KG1 (cell line): ENCODE data around the gene PCYT1B.
"Not testable (repeated sequence)": the region's sequence is repeated elsewhere in the genome, so short reads cannot be mapped to it uniquely, and the experiment has no call there.

Experiments
- DNase-seq: peaks from one replicate; lab custom pipeline; 2025; lab: John Stamatoyannopoulos, UW

PCYT1B gene

DNA sequence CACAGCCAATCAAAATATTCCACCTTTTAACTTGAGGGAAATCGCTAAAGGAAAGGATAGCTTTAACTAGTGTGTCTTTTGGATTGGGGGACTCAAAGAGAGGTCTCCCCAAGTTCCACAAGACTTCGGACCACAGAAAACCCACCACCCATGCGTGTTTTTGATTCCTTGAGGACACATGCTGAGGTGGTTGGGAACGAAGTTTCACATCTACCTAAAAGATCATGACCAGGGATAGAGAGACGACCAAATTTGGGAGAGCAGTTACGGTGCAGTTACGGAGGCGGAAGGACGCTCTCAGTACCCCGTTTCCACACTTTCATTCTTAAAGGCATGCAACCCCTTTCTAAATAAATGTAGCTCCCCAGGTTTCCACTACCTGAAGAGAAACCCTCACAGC, 1.1 kb downstream of the PCYT1B start:
- DNase-seq = no peak

DNA sequence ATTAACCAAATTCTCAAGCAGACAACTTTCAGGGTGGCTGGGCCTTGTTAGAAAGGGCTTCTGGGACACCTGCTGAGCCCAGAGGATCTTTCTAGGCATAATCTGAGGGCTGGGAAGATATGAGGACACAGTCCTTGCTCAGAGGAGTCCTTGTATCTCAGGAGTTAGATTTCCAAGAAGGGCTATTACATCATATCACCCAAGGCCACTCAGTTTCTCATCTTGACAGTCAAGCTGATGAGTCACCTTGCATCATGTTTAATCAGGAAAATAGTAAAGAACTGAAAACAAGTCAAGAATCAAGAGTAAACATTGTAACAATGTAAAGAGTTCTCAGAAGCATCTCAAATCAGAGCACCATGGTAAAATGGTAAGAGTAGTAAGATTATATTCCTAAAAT, 4.0 kb downstream of the PCYT1B start:
- no peak for DNase-seq

- no peak for DNase-seq
Measured at GRCh38 chrX:24629701-24630100, 17.4 kb downstream of the PCYT1B start.

DNA sequence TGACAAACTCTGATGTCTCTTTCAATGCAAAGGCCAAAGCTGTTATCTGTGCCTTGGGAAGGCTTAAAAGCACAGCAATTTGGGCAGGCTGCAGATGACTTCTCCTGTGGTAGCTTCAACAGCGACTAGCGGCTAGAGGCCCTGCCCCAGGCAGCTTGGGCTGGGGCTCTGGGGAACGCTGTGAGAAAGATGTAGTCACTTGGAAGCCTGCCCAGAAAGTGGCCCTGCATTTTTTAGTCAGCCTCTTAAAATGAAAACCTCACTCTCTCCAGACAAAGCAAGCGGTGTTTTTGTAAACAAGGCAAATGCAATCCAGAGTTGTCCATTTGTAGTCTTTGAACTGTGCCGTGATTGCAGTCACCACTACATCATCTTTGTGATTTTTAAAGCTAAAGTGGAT, 27.5 kb downstream of the PCYT1B start:
- DNase-seq = no peak

DNA sequence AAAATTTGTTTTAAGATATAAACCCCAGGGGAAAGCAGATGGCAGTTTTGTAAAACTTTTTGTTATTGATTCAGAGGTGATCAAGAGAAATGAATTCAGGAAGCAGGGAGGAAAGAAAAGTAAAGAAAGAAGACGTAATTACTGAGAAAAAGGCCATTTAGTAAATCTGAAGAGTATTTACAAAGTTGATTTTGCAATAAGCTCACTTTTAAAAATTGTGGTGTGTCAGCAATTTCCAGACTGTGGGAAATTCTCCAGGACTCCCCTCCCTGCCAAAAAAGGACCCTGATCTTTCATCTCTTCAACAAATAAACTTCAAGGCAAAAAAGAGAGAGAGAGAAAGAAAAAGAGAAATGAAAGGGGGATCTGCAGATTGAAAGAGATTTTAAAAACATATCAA, 36.6 kb downstream of the PCYT1B start:
- no peak for DNase-seq

DNA sequence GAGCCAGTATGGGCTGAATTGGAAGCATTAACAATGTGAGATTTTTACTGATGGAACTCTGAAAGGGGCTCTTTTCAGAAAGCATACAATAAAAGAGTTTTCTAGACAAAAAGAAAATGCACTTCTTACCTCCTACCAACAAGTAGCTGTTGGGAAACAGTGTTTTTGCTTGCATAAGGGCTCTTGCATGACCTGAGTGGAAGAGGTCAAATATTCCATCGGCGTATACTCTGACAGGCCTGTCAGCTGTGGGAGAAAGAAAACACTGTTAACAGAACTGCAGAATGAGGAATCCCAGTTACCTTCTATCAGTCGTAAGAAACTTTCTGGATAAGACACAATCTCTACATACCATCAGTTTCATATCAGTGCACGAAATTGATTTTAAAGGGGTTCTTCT, 39.5 kb downstream of the PCYT1B start:
- DNase-seq = no peak

- DNase-seq = not testable (repeated sequence)
Measured at GRCh38 chrX:24605941-24606340, 41.2 kb downstream of the PCYT1B start.

- no peak for DNase-seq
Measured at GRCh38 chrX:24603191-24603590, 44.0 kb downstream of the PCYT1B start.

GRCh38 chrX:24601858-24602257, 45.3 kb downstream of the PCYT1B start:
- DNase-seq = no peak

- no peak for DNase-seq
Measured at GRCh38 chrX:24594501-24594900, 52.6 kb downstream of the PCYT1B start.

DNA sequence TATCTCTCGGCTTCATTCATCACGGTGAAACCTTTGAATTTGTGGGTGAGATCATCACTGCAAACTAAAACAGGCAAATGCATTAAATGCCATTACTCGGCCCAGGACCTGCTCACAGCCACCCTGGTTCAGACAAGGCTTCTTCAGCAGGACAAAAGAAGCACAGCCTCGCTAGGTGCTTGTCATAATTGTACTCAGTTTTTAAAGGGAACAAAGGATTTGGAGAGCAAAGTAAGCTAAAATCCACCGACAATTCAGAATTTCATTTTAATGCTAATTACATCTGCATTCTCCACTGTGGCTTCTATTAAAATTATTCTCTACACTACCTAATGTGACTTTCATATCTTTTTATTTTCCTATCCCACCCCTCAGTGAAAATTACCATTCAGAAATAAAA, 57.0 kb downstream of the PCYT1B start:
- no peak for DNase-seq

DNA sequence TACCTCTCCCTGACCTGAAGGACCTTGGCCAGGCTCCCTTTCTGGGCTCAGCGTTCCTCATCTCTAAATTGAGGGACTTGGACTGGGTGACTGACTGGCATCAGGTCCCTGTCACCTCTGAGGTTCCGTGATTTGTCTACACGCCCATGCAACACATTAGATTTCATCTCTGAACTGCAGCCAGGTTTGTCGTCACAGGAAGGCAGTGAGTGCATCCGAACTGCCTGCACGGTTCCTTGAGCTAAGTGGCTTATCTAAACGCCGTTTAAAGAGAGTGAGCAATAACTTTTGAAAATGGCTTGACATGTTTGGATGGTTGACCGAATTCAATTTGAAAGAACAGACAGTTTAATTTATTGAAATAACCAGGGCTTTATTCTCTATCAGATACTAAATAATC, 70.1 kb downstream of the PCYT1B start:
- DNase-seq = no peak

GRCh38 chrX:24575496-24575895, 71.7 kb downstream of the PCYT1B start:
- DNase-seq = no peak

DNA sequence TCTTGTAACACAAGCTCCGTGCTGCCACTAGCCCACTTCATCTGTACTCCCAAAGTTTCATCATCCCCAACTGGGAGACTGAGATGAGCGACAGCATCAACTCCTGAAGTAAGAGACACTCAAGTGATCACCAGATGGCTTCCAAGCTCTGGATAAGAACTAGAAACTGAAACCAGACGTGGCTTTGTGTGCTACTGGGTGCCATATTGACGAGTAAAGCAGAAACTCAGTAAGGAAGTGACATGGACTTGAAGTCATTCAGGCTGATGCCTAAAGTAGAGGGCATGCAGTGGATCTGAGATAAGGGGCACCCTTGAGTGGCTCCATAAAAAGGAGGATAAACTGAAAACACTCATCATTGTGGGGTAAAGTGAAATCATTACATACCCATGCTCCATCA, 72.4 kb downstream of the PCYT1B start:
- DNase-seq = no peak

- DNase-seq = no peak
Measured at GRCh38 chrX:24567169-24567568, 80.0 kb downstream of the PCYT1B start.

DNA sequence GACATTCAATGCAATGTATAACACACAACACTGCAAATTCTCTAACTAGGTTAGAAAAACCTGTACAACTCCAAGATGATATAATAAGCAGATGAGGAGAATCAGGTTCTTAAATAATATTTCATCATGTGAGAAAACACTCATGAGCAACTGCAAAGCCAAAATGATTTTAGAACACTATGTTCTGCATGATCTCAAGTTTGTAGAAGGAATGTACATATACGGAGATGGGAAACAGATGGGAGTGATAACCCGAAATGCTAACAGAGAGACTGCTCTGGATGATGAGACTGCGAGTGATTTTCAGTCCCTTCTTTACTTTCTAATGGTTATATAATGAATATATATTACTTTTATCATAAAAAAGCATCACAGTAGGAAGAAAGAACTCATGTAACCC, 80.9 kb downstream of the PCYT1B start:
- no peak for DNase-seq

DNA sequence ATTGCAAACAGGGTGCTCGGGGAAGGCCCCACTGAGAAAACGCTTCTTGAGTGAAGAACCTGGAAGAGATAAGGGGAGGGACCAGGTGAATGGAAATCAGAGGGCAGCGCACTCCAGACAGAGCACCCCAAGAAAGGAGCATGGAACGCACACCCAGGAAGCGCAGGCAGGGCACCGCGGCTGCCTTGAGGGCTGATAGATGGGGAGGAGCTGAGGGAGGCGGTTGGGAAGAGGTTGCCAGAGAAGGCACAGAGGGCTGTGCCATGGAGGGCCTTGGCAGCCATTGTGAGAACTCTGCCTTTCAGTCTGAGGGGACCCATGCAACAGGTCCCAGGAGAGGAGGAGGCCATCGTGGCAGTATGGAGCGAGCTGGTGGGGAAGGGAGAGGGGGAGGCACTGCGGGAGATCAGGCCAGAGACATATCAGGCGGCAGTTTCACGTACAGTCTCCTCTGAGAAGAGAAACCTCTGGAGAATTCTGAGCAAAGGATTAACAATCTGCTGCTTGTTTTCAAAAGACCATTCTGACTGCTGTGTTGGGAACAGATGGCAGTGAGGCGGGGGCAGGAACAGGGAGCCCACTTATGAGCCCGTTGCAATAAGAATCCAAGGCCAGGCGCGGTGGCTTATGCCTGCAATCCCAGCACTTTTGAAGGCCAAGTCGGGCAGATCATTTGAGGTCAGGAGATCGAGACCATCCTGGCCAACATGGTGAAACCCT, 83.7 kb downstream of the PCYT1B start:
- no peak for DNase-seq

DNA sequence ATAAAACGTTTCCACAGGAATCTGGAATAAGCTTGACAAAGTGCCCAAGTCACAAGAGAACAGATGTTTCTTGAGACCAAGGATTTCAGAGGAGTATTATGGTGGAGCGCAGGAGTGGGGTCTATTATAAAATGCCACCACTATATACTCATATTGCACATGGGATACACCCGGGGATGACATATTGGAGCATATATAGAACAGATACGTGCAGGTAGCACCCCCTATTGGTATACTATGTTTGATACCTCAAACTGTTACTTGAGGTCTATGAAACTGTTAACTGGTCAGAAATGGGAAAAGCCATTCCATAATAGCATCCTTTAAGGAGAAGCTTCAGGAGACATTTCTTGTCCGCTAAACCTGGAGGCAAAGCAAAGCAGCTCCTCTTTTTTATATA, 86.0 kb downstream of the PCYT1B start:
- DNase-seq = no peak

GRCh38 chrX:24553011-24553410, 94.1 kb downstream of the PCYT1B start:
- no peak for DNase-seq

DNA sequence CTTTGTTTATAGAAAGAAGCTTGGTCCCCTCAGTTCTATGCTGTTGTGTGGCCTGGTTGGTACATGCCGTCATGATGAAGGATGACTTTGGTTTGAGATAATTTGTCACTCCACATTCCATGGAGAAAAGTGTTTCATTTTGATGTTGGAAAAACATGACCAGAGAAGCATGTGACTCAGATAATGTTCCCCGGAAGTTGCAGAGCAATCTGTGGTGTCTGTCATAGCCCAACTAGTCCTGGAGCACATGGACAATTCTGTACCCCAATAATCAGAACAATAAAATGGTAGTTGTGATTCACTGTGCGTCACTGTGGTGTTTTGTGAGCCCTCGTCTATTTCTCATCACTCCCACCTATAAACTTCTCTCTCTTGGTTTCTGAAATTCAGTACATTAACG, 97.0 kb downstream of the PCYT1B start:
- DNase-seq = no peak

GRCh38 chrX:24547961-24548360, 99.2 kb downstream of the PCYT1B start:
- DNase-seq = no peak

GRCh38 chrX:24542756-24543155, 104.4 kb downstream of the PCYT1B start:
- no peak for DNase-seq

GRCh38 chrX:24536551-24536950, 110.6 kb downstream of the PCYT1B start:
- no peak for DNase-seq

- DNase-seq = no peak
Measured at GRCh38 chrX:24528605-24529004, 118.5 kb downstream of the PCYT1B start.

DNA sequence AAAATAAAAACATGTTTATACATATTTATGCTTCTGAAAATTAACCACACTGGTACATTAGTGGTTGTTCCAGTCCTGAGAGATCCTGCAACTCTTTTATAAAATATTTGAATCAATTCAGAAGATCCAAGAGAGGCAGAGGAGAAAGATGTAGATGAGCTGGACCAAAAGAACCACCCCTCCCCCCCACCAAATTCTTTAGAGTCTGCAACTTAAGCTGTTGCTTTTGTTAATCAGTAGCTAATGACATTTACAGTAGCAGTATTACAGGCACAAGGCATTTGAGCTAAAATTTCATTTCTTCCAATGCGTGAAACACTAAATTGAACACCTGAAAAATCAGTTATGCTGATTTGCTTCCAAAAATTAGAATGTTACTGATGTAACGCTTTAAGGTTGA, 120.5 kb downstream of the PCYT1B start:
- DNase-seq = no peak
